ENCODE measurements around the gene IFNGR2. TPM values are rescaled to one million over a fixed set of nuclear protein-coding genes. Genes with fewer than 3 reads are reported as not detected.
A peak's percentile ranks its signal among the peaks of the same experiment; 100 is the strongest.

The IFNGR2 gene
- total and polyA plus RNA-seq, 2 experiments from 2014 or later: 21.9 to 29.4 TPM

DNA sequence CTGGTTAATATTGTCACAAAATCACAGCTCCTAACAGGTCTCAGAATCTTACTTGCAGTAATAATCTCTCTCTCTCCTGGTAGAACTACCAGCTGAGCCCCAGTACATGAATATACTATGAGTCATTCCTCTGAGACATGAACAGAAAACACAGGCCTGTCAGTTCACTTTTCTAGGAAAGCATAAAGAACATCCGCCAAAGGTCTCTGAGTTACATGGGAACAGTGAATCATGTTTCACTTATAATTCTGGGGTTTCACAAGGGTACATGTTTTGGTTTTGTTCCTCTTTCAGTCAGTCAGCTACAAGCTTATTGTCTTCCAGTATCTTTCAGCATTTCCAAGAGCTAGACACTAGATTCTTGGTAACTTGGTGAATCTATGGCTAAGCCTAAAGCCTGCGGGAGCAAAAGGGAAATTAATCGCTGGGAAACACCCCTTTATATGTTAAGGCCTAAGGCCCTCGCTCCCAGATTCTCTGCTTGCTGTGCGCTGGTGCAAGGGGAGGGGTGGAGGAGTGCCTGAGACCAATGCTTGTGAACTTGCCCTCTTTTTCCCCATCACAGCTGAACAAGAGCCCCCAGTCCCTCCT, 31.7 kb downstream of the IFNGR2 start:
- H3K36me3 Mint-ChIP-seq (ENCODE audit: low read depth): peaks cover 51% of the 10 kb centered on the region
- Histone ChIP-seq H3K4me1 (ENCODE audit: insufficient read depth) (no peaks in the 10 kb centered on the region), H3K27me3 (ENCODE audit: insufficient read depth) (no peaks in the 10 kb centered on the region), H3F3A (replicated peaks; ENCODE audit: low read depth) (0 out of 2 replicates have a peak, but pooled peaks cover 4% of the 10 kb centered on the region), H3K9me2 (ENCODE audit: insufficient read depth) (no peaks in the 10 kb centered on the region), H3K36me3 (ENCODE audit: insufficient read depth) (peaks cover 17% of the 10 kb centered on the region), H4K20me1 (replicated peaks; ENCODE audit: insufficient read depth) (peaks cover 4% of the 10 kb centered on the region), H3K27ac (ENCODE audit: low read depth) (peak overlapping the region; percentile 21; the same call in 1 of the 2 replicates), H3K79me2 (replicated peaks; ENCODE audit: insufficient read depth) (no peaks in the 10 kb centered on the region), H3K4me2 (no peak overlapping the region), H2AFZ (no peak overlapping the region), H3K4me3 (no peak overlapping the region)
- no peaks in the 10 kb centered on the region for H3K4me1 Mint-ChIP-seq
- H3K27ac Mint-ChIP-seq: no peak overlapping the region
- H3K27me3 Mint-ChIP-seq (ENCODE audit: insufficient read depth, low read depth, poor library complexity): peaks cover 2% of the 10 kb centered on the region
- H3K4me3 Mint-ChIP-seq: no peak overlapping the region
- ATAC-seq: no peak
- H3K9me3 Mint-ChIP-seq: no peaks in the 10 kb centered on the region
- TF ChIP-seq POLR2AphosphoS5 (IDR thresholded peaks at IDR 0.05; ENCODE audit: low read depth): no peak
- TF ChIP-seq, protein P1, sequence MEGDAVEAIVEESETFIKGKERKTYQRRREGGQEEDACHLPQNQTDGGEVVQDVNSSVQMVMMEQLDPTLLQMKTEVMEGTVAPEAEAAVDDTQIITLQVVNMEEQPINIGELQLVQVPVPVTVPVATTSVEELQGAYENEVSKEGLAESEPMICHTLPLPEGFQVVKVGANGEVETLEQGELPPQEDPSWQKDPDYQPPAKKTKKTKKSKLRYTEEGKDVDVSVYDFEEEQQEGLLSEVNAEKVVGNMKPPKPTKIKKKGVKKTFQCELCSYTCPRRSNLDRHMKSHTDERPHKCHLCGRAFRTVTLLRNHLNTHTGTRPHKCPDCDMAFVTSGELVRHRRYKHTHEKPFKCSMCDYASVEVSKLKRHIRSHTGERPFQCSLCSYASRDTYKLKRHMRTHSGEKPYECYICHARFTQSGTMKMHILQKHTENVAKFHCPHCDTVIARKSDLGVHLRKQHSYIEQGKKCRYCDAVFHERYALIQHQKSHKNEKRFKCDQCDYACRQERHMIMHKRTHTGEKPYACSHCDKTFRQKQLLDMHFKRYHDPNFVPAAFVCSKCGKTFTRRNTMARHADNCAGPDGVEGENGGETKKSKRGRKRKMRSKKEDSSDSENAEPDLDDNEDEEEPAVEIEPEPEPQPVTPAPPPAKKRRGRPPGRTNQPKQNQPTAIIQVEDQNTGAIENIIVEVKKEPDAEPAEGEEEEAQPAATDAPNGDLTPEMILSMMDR (conservative IDR thresholded peaks at IDR 0.05; ENCODE audit: low read depth in 2 of 2): no peak
- TF ChIP-seq EZH2 (IDR thresholded peaks at IDR 0.05; ENCODE audit: low read depth, unreplicated experiment): no peak
- TF ChIP-seq, protein P2, sequence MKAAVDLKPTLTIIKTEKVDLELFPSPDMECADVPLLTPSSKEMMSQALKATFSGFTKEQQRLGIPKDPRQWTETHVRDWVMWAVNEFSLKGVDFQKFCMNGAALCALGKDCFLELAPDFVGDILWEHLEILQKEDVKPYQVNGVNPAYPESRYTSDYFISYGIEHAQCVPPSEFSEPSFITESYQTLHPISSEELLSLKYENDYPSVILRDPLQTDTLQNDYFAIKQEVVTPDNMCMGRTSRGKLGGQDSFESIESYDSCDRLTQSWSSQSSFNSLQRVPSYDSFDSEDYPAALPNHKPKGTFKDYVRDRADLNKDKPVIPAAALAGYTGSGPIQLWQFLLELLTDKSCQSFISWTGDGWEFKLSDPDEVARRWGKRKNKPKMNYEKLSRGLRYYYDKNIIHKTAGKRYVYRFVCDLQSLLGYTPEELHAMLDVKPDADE (IDR thresholded peaks at IDR 0.05): no peak
- no peak for TF ChIP-seq ZNF331 (CRISPR knock-in tag; IDR thresholded peaks at IDR 0.05; ENCODE audit: low read depth)
- TF ChIP-seq CREB1 (CRISPR knock-in tag; IDR thresholded peaks at IDR 0.05; ENCODE audit: low read depth): no peak
- TF ChIP-seq, protein P3, sequence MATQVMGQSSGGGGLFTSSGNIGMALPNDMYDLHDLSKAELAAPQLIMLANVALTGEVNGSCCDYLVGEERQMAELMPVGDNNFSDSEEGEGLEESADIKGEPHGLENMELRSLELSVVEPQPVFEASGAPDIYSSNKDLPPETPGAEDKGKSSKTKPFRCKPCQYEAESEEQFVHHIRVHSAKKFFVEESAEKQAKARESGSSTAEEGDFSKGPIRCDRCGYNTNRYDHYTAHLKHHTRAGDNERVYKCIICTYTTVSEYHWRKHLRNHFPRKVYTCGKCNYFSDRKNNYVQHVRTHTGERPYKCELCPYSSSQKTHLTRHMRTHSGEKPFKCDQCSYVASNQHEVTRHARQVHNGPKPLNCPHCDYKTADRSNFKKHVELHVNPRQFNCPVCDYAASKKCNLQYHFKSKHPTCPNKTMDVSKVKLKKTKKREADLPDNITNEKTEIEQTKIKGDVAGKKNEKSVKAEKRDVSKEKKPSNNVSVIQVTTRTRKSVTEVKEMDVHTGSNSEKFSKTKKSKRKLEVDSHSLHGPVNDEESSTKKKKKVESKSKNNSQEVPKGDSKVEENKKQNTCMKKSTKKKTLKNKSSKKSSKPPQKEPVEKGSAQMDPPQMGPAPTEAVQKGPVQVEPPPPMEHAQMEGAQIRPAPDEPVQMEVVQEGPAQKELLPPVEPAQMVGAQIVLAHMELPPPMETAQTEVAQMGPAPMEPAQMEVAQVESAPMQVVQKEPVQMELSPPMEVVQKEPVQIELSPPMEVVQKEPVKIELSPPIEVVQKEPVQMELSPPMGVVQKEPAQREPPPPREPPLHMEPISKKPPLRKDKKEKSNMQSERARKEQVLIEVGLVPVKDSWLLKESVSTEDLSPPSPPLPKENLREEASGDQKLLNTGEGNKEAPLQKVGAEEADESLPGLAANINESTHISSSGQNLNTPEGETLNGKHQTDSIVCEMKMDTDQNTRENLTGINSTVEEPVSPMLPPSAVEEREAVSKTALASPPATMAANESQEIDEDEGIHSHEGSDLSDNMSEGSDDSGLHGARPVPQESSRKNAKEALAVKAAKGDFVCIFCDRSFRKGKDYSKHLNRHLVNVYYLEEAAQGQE (IDR thresholded peaks at IDR 0.05; ENCODE audit: unreplicated experiment): no peak
- no peak for TF ChIP-seq ZNF114 (CRISPR knock-in tag; IDR thresholded peaks at IDR 0.05)
- TF ChIP-seq, protein P4, sequence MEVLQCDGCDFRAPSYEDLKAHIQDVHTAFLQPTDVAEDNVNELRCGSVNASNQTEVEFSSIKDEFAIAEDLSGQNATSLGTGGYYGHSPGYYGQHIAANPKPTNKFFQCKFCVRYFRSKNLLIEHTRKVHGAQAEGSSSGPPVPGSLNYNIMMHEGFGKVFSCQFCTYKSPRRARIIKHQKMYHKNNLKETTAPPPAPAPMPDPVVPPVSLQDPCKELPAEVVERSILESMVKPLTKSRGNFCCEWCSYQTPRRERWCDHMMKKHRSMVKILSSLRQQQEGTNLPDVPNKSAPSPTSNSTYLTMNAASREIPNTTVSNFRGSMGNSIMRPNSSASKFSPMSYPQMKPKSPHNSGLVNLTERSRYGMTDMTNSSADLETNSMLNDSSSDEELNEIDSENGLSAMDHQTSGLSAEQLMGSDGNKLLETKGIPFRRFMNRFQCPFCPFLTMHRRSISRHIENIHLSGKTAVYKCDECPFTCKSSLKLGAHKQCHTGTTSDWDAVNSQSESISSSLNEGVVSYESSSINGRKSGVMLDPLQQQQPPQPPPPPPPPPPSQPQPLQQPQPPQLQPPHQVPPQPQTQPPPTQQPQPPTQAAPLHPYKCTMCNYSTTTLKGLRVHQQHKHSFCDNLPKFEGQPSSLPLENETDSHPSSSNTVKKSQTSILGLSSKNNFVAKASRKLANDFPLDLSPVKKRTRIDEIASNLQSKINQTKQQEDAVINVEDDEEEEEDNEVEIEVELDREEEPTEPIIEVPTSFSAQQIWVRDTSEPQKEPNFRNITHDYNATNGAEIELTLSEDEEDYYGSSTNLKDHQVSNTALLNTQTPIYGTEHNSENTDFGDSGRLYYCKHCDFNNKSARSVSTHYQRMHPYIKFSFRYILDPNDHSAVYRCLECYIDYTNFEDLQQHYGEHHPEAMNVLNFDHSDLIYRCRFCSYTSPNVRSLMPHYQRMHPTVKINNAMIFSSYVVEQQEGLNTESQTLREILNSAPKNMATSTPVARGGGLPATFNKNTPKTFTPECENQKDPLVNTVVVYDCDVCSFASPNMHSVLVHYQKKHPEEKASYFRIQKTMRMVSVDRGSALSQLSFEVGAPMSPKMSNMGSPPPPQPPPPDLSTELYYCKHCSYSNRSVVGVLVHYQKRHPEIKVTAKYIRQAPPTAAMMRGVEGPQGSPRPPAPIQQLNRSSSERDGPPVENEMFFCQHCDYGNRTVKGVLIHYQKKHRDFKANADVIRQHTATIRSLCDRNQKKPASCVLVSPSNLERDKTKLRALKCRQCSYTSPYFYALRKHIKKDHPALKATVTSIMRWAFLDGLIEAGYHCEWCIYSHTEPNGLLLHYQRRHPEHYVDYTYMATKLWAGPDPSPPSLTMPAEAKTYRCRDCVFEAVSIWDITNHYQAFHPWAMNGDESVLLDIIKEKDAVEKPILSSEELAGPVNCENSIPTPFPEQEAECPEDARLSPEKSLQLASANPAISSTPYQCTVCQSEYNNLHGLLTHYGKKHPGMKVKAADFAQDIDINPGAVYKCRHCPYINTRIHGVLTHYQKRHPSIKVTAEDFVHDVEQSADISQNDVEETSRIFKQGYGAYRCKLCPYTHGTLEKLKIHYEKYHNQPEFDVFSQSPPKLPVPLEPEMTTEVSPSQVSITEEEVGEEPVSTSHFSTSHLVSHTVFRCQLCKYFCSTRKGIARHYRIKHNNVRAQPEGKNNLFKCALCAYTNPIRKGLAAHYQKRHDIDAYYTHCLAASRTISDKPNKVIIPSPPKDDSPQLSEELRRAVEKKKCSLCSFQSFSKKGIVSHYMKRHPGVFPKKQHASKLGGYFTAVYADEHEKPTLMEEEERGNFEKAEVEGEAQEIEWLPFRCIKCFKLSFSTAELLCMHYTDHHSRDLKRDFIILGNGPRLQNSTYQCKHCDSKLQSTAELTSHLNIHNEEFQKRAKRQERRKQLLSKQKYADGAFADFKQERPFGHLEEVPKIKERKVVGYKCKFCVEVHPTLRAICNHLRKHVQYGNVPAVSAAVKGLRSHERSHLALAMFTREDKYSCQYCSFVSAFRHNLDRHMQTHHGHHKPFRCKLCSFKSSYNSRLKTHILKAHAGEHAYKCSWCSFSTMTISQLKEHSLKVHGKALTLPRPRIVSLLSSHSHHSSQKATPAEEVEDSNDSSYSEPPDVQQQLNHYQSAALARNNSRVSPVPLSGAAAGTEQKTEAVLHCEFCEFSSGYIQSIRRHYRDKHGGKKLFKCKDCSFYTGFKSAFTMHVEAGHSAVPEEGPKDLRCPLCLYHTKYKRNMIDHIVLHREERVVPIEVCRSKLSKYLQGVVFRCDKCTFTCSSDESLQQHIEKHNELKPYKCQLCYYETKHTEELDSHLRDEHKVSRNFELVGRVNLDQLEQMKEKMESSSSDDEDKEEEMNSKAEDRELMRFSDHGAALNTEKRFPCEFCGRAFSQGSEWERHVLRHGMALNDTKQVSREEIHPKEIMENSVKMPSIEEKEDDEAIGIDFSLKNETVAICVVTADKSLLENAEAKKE (CRISPR knock-in tag; IDR thresholded peaks at IDR 0.05): no peak
- TF ChIP-seq STAT1 (IDR thresholded peaks at IDR 0.05; ENCODE audit: unreplicated experiment): no peak
- no peak for DNase-seq (ENCODE audit: low spot score)
